IPS DF 19.7 (cell line): Measurements from ENCODE around the gene TRIP6.
"Not testable (repeated sequence)": the region's sequence is repeated elsewhere in the genome, so short reads cannot be mapped to it uniquely, and the experiment has no call there.

Experiments used
- DNase-seq: peaks from one replicate; pipeline ENCODE4 v3.0.0-alpha.2; 2013; ENCODE audit warnings: low read depth, low spot score

TRIP6 gene

DNA sequence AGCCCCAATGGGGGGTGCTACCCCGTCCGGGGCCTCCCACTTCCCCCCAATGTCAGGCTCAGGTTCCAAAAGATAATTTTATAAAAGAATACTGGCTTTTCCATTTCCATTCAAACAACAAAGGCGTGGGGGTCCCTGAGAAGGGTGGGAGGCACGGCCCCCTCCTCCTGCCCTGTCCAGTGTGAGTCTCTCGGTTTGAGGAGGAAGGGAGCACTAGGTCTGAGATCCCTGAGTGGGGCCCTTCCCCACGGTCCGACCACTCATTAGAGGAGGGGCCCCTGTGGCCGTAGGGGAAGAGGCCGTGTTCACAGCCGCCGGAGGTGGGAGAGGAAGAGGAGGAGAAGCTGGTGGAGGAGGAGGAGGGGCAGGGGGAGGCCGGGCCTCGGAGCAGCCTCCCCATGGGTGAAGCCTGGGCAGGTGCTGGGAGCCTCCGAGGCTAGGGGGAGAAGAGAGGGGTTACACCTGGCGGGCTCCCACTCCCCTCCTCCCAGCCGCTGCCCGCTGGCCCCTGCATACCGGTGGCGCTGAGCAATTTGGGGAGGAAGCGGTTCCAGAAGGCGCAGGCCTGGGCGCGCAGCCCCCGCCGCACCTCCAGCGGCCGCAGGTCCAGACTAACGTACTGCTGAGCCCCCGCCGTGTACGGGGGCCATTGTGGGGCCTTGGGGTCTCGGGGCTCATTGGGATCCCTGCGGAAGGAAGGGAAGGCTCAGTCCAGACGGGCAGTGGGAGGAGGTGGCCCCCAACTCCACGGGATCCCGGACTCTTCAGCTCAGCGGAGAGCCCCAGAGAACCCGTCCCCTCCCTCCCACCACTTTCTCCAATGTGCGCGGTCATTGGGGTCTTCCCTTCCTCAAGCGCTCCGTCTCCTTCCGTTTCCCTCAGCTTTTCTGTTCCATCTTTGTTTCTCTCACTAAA lies 23.7 kb downstream of the TRIP6 start:
- DNase-seq: no peak

DNA sequence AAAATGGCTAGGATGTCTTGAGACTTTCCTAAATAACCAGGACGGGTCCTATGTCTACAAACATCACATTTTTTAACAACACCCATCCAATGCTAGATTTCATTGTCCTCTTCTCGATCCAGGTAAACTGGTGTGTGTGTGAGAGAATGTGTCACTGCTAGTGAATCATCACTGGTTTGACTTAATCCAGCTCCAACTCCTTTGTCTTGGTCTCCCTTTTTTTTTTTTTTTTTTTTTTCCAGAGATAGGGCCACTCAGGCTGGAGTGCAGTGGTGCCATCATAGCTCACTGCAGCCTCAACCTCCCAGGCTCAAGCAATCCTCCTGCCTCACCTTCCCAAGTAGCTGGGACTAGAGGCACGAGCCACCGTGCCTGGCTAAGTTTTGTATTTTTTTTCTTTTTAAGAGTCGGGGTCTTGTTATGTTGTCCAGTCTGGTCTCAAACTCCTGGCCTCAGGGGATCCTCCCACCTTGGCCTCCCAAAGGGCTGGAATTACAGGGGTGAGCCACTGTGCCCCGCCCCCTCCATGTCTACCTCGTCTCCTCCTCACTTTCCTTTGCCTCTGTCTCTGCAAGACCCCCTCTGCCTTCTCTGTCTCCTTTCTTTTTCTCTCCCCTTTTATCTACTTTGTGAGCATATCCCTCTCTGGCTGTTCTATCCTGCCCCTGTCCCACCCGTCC lies 24.5 kb downstream of the TRIP6 start:
- DNase-seq: no peak

DNA sequence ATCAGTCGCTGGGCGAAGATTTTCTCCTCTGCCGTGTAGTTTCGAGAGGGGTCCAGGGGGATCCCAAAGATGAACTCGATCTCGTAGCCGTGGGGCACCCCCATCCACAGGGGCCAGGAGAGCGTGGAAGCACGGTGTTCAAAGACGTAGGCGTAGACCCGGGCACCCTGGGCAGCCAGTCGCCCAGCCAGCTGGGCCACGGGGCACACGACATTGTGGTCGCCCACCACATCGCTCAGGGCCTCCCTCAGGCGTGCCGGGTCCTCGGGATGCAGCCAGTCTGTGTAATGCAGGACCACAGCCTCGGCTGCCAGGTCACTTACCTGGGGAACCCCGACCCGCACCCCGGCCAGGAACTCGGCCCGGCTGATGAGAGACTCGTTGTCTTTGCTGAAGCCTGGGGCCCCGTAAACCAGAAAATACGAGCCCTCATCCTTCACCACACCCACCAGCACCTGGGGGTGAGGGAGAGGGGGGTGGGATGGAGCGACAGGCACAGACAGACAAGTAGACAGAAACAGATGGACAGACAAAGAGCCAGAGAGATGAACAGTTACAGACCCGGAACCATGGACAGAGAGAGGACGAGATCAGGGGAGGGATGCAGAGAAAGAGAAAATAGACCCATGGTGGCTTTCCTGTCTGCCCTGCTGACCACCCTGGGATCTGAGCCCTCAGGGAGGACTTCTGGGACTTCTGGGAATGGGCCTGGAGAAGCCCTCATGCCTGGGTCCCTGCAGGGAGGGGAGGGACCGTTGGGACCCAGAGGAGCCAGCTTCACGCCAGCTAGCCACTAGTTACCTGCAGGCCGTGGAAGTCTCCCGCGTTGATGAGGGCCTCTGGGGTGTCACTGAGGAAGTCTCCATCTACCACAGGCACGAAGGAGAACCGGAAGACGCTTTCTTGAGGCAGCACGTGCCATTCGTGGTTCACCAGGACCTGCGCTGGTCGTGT lies 25.5 kb downstream of the TRIP6 start:
- DNase-seq: no peak

DNA sequence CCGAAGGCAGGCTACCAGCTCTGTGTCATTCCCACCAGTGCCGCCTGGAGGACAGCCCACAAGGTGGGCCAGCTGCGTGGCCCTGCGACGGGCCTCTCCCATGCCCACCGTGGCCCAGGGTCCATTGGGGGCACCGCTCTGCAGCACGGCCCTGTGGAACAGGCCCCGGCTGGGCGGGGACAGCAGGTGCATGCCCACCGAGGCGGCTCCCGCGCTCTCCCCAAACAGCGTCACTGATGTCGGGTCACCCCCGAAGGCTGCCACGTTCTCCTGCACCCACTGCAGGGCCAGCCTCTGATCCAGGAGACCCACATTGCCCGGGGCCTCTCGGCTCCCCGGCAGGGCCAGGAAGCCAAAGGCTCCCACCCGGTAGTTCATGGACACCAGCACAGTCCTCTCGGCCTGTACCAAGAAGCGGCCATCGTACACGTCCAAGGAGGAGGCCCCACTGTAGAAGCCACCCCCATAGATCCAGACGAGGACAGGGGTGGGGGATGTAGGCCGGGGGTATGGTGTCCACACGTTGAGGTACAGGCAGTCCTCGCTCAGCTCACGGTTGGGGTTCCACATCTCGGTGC lies 26.2 kb downstream of the TRIP6 start:
- no peak for DNase-seq

DNA sequence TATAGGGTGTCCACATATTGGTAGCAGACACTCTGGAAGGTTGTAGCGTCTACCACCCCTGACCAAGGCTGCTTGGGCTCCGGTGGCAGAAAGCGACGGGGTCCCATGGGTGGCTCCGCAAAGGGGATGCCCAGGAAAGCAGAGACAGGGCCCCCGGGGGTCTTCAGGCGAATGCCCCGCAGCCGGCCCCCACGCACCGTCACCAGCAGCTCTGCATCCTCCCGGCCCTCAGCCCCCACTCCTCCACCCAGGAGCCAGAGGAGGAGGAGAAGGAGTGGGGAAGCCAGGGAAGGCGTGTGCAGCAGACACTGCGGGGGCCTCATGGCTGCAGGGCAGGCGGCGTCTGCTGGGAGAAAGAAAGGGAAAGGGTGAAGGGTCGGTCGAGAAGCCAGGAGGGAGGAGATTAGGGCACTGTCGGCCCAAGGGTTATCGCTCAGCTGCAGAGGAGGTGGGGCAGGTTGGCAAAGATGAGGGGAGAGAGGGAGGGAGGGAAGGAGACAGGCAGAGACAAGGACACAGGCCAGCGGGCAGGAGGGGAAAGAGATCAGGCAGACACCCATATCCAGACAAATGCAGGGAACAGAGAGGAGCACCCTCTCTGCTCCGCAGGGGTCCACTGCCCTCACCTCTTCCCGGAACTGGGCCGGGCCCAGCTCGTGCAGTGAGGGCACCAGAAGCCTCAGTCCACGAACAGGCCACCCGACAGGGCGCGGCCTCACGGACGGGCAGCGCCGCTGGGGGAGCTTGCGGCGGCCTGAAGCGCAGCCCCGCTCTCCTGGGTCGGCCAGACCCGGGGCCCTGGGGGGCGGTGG lies 26.9 kb downstream of the TRIP6 start:
- no peak for DNase-seq

DNA sequence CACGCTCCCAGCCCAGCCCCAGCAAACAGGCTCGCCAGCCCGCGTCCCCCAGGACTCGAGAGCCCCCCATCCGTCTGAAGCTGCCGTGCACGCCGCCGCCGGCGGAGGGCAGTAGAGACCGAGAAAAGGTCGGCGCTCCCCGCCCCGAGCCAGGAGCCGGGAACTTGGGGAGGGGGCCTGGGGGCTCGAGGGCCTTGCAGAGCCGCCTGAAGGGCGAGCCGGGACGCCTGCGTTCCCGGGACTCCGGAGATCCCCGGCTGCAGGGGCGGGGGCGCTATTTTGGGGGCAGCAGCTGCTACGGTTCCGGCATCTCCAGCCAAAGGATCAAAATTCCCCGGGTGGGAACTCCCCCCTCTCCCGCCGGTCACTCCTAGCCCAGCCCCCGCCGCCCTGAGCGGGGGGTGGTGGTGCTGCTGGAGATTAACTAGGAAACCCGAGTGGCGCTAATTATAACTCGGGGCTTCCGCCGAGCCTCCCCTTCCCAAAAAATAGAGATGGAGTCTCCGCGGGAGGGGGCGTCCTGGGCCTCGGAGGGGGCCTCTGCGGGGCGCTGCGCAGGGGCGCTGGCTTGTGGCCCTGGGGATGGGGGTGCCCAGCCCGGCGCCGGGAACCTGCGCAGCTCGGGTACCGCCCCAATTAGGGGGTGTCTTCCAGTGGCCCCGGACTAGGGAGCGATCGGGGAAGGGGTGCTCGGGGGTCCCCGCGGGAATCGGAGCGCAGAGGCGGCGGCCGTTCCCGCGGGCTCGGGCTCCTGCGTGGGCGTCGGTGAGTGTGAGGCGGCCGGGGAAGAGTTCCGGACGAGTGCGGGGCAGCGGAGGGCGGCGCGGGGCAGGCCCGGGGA lies 27.9 kb downstream of the TRIP6 start:
- no peak for DNase-seq

DNA sequence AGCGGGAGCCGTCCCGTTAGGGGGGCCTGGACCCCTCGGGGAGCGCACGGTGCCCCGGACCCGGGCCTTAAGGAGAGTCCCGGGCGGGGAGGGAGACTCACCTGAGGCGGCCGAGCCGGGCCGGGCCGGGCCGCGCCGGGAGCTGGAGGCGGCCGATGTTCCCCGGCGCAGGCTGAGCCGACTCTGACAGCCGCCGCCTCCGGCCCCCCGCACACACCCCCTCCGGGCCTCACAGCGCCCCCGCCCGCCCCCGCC lies 28.4 kb downstream of the TRIP6 start, which contains the start of gene ACHE:
TSS of gene ACHE (minus strand) at position 188 of the 255 bp plus-strand sequence. CDS start 1,656 bp downstream, outside the sequence.
- no peak for DNase-seq

DNA sequence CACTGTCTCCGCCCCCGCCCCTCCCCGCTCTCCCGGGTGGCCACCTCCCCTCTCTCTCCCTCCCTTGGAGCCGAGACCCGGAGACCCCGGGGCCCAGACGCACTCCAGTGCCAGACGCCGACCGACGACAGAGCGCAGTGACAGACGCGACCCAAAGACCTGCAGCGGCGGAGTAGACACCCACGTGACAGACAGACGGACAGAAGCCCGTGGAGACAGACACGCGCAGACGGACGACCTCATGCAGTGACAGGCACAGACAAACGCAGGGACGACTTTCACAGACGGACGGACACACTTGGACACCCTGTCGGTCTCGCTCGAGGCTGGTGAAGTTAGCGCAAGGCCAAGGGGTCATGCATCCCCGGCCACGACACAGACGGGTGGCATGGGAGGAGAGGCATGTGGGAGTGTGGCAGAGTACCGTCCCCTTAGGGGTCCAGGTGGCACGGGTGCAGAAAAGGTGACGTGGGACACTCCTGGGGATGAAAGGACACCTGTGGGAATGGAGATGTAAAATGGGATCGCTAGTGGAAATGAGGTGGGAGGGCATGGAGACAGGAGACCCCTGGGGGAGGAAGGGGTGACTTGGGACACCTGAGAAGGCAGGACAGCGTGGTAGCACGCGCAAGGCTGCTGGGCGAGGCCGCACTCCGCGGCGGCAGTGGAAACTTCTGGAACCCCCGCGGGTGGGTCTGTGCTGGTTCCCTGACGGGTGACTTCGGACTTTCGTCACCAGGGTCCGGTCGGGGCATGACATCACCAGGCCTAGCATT lies 29.0 kb downstream of the TRIP6 start:
- DNase-seq: no peak

DNA sequence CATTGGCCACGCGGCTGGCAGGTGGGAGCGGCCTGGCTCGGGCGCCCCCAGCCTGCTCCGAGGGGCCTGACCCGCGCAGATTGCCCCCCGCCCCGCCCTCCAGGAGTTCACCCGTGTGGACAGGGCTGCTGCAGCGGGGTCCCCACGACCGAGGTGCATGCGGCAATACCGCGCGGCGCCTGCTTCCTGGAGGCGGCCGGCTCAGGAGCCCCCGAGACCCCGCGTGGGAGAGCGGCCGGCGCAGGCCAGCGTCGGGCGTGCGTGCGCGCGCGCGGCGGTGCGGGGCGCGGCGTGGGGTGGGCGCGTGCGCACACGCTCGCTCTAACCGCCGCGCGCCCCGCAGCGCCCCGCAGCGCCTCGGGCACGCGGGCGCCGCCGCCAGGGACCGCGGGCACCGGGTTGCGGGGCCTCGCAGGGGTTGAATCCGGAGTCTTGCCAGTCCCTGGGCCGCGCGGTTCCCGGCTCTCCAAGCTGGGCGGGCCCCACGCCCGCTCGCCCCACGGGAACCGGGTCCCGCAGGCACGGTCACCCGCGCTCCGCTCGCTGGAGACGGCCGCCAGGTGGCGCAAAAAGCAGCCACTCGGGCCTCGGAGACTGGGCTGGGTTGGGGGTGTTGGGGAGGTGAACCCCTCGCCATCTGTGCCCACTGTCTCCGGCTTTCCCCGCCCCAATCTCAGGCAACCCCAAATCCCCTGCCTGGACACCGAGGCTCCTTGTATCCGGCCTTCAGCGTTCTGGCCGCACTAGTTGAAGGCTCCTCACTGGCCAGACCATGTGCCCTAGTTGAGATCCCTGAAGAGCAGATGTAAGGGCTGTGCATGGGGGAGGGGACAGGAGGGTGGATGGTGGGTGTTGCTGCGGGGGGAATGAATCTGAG lies 29.8 kb downstream of the TRIP6 start:
- DNase-seq: no peak

DNA sequence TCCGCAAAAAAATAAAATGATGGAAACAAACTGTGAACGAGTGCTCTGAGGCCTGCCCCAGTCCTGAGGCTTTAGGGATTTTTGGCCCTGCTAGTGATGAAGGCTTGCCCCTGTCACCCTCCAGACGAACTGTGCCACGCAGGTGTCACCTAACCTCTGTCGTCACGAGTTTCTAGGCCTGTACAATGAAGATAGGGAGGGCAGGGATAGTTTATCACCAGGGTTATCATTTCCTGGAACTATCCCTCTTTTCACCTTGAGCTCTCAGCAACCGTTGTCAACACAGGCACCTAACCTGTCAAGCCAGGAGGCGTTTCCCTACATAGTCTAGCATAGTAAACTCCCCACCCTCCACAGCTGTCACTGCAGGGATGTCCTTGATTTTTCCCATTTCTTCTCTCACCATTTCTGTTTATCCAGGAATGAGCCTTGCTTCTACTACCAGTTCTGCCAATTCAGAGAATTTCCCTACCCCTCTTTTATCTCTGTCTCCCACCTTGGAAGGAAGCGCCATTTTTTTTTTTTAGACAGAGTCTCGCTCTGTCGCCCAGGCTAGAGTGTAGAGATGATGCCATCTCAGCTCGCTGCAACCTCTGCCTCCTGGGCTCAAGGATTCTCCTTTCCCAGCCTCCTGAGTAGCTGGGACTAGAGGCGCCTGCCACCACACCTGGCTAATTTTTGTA lies 30.7 kb downstream of the TRIP6 start:
- DNase-seq: no peak

DNA sequence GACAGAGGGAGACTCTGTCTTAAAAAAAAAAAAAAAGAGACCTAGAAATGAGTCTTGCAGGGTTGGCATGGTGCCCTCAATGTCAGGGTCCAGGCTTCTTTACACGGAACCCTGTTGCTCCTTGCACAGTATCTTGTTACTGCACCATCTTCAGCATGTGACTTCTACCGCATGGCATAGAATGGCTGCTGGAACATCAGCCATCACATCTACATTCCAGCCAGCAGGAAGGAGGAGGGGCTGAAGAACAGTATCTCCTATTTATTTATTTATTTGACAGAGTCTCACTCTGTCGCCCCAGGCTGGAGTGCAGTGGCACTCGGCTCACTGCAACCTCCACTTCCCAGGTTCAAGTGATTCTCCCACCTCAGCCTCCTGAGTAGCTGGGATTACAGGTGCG lies 32.2 kb downstream of the TRIP6 start:
- DNase-seq: no peak

DNA sequence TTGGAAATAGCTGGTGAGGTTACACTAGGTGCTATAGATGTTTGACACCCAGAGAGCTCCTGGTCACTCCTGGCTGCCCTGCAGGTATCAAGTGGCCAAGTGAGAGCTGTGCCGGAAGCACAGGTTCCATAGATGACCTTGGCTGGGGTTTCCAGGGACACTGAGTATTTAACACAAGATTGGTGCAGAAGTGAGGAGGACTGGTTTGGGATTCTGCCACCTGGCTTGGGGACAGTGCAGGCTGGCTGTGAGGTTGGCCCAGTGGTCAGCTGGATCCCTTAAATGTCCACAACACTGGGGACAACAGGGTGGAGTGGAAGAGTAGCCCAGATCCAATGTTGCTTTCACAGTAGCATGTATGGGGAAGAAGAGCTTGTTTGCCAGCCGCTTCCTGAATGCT lies 33.8 kb downstream of the TRIP6 start:
- no peak for DNase-seq

DNA sequence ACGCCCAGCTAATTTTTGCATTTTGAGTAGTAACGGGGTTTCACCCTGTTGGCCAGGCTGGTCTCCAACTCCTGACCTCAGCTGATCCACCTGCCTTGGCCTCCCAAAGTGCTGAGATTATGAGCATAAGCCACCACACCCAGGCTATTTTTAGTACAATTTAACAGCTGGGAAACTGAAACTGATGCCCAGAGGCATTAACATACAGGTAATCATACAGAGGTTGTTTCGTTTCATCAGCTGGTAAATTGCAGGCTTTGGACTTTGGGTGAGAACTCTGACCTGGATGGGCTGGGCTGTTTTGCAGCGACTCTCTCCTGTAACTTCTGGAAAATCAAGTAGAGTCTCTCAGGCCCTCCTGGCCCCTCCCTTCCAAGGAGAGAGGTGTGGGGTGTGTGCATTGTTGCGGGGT lies 34.7 kb downstream of the TRIP6 start:
- no peak for DNase-seq

DNA sequence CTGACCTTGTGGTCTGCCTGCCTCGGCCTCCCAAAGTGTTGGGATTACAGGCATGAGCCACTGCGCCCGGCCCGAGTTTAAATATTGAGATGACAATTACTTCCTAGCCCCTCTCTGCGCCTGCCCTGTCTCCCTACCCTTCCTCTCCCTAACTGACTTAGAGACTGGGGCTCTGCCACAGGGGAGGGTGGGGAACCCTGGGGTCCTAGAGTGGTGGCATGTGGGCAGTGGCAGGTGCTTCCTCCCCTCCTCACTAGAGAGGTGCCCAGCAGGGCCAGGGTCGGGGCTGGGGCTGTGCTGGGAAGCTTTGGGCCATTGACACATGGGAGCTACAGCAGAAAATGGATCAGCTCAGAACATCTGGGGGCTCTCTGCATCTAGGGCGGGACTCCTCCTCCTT lies 35.5 kb downstream of the TRIP6 start:
- no peak for DNase-seq

DNA sequence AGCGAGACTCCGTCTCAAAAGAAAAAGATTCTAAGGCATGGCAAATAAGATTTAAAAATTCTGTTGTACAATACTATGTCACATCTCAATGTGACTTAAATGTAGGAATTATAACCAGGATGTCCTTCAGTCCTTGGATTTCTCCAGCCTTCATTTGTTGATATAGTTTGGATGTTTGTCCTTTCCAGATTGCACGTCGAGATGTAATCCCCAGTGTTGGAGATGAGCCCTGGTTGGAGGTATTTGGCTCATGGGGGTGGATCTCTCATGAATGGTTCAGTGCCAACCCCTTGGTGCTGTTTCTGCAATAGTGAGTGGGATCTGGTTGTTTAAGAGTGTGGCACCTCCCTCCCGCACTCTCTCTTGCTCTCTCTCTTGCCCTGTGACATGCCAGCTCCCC lies 41.3 kb downstream of the TRIP6 start:
- DNase-seq: no peak

DNA sequence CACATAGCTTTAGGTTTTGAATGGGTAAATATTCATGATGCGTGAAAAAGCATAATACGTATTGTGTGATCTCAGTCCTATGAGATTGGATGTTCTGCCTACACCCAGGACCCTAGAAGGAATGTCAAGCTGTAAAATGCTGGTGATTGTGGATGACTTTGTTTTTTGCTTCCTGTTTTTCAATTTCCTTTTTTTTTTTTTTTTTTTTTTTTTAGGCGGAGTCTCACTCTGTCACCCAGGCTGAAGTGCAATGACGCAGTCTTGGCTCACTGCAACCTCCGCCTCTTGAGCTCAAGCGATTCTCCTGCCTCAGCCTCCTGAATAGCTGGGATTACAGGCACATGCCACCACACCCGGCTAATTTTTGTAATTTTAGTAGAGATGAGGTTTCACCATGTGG lies 43.3 kb downstream of the TRIP6 start:
- DNase-seq: not testable (repeated sequence)

DNA sequence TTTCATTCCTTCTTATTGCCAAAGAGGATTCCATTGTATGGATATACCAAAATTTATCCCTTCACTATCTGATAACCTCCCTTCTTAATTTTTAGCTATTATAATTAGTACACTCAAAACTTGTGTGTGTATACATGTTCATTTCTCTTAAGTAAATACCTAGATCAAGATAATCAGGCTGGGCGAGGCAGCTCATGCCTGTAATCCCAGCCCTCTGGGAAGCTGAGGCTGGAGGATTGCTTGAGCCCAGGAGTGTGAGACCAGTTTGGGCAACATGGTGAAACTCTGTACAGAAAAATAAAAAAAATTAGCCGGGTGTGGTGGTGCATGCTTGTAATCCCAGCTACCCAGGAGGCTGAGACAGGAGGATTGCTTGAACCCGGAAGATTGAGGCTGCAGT lies 44.3 kb downstream of the TRIP6 start:
- DNase-seq: no peak
